ENCODE measurements around the gene PHLPP2.

Gene PHLPP2

DNA sequence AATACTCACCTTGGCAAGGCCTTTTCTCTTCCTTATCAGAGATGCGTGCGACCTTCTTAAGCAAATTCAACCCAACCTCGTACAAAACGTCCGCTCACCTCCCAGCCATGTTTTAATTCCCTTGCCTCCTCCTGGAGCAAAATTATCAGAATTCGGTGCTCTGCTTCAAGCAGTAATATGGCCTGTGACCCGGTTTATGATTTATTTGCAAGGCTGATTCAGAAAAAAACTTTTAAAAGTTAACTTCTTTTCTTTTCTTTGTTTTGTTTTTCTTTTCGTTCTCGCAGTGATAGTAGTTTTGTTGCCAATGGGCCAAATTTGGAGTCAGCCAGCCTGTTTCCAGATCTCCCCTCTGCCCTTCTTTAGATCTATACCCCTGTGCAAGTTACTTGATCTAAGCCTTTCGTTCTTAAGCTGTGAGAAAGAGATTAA, at the start of gene PHLPP2:
Gene PHLPP2, minus strand, starts transcription at position 382 of the 432 bp plus-strand sequence. CDS start 9,906 bp downstream, outside the sequence.
- DNase-seq (ENCODE audit: low spot score): no peak

GRCh38 chr16:71771571-71771970, 47.1 kb upstream of the PHLPP2 start:
- DNase-seq (ENCODE audit: low spot score): no peak

- DNase-seq (ENCODE audit: low spot score): no peak
Observed at GRCh38 chr16:71769222-71769621, 44.7 kb upstream of the PHLPP2 start.

GRCh38 chr16:71767060-71767900, 42.8 kb upstream of the PHLPP2 start:
- DNase-seq (ENCODE audit: low spot score): peak; percentile 22

GRCh38 chr16:71762186-71762585, 37.7 kb upstream of the PHLPP2 start:
- no peak for DNase-seq (ENCODE audit: low spot score)

DNA sequence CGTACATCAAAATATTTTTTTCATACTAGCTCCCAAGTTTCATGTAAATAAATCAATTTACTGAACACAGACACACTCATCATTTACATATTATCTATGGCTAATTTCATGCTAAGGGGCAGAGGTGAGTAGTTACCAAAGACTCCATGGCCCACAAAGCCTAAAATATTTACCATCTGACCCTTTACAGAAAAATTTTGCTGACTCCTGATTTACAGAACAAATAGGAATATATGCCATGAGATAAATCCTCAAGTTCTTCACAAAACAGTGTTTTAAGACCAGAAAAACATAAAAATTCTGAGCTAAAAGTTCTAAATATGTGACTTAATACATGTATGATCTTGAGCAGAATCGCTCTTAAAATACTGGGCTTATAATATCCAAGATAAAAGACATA, 36.6 kb upstream of the PHLPP2 start:
- DNase-seq (ENCODE audit: low spot score): no peak

DNA sequence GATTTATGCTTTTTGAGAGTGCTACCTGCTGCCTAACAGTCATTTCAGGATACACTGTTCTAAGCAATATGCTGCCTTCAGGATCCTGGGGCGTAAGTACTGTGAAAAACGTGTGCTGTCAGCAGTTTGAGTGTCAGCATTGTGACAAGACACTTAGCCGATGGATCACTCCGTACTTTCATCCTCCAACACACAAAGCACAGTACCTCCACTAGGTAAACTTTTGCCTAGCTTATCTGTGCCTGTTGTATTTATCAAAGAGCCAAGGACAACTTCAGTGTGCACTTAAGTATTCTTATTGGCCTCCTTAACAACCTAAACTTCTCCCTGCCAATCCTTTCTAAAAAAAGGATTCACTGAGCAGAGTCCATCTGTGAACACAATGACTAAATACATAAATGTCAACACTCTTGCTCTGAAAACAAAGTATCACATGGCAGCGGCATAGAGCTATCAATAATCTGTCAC, 33.8 kb upstream of the PHLPP2 start:
- no peak for DNase-seq (ENCODE audit: low spot score)

GRCh38 chr16:71754652-71755051, 30.2 kb upstream of the PHLPP2 start:
- no peak for DNase-seq (ENCODE audit: low spot score)

- no peak for DNase-seq (ENCODE audit: low spot score)
Observed at GRCh38 chr16:71754108-71754507, 29.6 kb upstream of the PHLPP2 start.

DNA sequence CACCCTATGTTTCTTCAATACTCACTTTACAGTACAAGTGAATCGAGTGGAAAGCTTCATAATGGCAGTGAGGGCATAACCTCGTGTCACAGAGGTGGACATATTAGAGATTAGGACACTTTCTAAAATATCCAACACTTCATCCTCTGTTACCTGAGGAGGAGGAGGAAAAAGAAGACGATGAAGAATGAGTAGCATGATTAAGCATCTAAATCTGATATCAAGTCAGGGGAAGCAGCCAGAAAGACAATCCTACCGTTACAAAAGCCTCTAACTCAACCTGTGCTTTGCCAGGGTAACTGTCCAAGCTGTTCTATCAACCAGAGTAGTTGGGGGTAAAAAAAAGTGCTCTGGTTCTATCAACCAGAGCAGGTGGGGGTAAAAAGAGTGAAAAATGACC, 23.7 kb upstream of the PHLPP2 start:
- no peak for DNase-seq (ENCODE audit: low spot score)

DNA sequence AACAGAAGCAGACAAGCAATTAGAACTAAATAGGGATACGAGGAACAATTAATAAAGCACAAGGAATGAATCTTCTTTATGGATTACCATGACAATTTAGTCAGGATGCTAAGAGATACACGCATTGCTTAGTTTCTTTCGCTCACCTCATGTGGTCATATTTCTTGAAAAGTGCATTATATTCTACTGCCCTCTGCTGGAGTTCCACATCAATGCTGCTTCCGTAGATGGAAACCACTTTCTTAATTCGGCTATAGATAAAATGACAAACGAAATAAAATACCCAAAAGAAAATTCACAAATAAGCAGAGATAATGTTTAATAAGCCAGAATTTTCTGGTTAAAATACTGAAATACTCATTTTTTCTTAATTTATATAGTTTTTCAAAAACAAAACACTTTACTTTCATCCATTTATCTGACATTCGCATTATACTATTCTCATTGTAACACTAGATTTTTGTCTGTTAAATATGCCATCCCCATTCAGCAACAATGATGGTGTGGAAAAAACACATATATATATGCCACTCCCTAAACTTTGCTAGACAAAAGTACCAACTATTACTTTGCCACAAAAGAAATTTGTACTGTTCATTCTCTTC, 22.0 kb upstream of the PHLPP2 start:
- peak; percentile 30 for DNase-seq (ENCODE audit: low spot score)

- no peak for DNase-seq (ENCODE audit: low spot score)
Observed at GRCh38 chr16:71738855-71739254, 14.4 kb upstream of the PHLPP2 start.

DNA sequence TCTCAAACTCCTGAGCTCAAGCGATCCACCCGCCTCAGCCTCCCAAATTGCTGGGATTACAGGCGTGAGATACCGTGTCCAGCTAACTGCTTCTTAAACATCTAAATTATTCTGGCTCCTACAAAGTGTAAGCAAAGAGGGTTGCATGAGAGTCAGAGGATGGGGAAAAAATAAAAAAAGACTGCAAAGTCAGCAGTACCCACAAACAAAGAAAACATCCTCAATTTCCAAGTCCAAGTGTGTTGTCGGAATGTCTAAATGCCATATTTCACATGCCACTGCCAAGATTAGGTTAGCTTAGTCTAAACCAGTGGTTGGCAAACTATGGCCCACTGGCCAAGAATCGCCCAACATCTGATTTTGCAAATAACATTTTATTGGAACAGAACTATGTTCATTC, 13.0 kb upstream of the PHLPP2 start:
- no peak for DNase-seq (ENCODE audit: low spot score)

- no peak for DNase-seq (ENCODE audit: low spot score)
Observed at GRCh38 chr16:71734511-71734910, 10.0 kb upstream of the PHLPP2 start.

DNA sequence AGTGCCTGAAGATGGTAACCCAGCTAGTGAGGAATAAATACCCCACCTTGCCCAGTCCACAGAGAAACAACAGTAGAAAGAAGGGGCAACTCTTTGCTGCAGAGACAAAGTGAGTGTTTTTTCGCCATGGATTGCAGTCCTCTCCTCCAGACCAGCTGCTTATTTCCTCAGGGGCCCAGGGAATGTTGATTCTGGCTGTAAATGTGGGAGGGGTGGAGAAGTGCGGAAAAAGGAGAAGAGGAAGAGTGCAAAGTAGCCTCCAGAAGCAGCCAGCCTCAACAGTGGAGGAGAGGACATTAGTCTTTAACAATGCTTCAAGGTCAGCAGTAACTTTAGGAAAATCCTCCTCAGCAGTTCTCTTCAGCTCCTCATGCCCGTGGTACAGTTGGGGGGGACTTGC, 8.1 kb upstream of the PHLPP2 start:
- DNase-seq (ENCODE audit: low spot score): no peak

GRCh38 chr16:71727551-71728324, 3.2 kb upstream of the PHLPP2 start:
- DNase-seq (ENCODE audit: low spot score): no peak

- DNase-seq (ENCODE audit: low spot score): no peak
Observed at GRCh38 chr16:71726476-71727315, 2.2 kb upstream of the PHLPP2 start.

DNA sequence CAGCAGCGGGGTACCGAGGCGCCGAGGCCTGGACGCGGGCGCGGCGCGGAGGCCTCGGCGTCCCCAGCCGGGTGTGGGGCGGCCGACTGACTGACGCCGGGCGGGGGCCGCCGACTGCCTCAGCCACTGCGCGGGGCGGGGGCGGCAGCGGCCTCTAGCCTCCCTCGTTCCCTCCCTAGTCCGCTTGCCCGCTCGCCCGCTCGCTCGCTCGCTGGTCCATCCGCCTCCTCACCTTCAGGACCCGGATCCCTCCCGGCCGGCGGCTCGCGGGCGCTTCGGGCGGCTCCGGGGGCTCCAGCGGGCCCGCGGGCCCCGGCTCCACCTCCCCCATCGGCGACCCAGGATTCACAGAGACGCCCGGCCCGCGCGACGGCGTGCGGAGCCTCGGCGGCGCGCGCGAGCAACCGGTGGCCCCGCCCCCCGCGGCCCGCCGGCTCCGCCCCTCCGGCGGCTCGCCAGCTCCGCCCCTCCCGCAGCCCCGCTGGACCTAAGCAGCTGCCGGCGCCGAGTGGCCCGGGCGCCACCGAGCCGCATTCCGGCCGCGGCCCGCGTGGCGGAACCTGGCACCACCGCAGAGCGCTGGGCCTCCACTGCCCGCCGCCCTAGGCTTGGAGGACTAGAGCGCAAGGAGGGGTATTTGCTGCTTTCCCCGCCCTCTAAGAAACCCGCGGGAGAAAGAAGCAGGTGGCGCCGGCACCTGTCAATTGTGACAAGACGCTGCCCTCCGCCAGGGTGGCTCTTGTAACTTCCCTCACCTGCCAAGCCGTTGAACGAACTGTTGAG, 773 bp downstream of the PHLPP2 start:
- peak; percentile 21 for DNase-seq (ENCODE audit: low spot score)

DNA sequence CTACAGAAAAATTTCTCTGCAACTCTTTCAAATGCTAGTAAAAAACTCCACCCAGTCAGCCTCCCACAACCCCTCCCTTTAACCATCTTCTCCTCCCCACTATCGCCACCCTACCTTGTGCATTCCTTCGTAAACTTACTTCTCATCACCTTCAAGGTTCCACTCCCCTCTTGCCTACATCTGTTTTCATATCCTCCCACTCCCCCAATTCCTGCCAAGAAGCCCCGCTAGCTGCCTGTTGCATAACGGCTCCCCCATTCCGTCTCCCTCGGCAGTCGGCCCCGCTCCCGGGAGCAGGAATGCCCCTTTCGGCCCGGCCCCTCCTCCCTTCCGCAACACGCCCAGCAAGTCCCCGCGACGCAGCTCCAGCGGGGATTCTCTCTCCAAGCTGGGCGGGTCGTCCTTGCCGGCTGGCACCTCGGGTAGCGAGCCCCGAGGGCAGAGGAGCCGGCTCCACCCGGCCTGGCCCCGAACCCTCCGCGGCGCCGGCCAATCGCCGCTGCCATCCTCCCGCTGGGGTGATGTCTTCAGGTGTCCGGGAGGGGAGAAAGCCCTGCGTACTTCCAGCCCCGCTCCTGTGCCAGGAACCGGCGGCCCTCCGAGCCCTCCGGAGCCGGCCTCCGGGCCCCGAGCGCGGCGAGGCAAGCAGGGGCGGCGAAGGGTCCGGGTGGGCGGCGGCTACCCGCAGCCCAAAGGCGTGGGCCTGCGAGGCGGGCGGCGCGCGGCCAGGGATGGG, 1.5 kb downstream of the PHLPP2 start:
- peak; percentile 16 for DNase-seq (ENCODE audit: low spot score)

DNA sequence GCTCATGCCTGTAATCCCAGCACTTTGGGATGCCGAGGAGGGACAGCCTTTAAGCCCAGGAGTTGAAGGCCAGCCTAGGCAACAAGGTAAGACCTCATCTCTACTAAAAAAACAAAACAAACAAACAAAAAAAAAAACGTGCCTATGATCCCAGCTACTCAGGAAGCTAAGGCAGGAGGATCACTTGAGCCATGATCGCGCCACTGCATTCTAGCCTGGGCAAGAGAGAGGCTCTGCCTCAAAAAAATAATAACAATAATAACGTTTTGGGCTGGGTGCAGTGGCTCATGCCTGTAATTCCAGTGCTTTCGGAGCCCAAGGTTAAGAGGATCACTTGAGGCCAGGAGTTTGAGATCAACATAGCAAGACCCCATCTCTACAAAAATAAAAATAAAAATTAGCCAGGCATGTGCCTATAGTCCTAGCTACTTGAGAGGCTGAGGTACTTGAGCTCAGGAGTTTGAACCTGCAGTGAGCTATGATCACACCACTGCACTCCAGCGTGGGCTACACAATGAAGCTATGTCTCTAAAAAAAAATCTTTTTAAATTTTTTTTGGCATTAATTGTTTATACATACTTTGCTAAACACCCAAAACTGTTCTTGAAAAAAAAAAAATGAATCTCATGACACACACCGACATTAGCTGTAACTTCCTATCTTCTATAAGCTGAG, 3.3 kb downstream of the PHLPP2 start:
- no peak for DNase-seq (ENCODE audit: low spot score)

Measured in COLO829 (cell line).